MM.1S (cell line): ENCODE data around the gene ENDOU.

Source experiments
- DNase-seq: peaks from one replicate; pipeline ENCODE4 v3.0.0-alpha.2; 2015
- H2AFZ ChIP-seq: fragments of 300-600 bp; sonication (generic); 2 replicates; pipeline ENCODE4 v1.6.0; 2016; ENCODE audit warnings: antibody characterized with exemption, low read length
- H3F3A ChIP-seq: fragments of 300-600 bp; sonication (generic); 2 replicates; pipeline ENCODE4 v1.6.1; 2016; ENCODE audit warnings: mild to moderate bottlenecking, antibody characterized with exemption, low read length, moderate library complexity, mixed read lengths; ENCODE audit not compliant: insufficient read depth
- H3K27ac ChIP-seq: fragments of 300-600 bp; sonication (generic); 2 replicates; pipeline ENCODE4 v1.5.1; 2016; ENCODE audit warnings: mild to moderate bottlenecking, low read length
- H3K27me3 ChIP-seq: fragments of 300-600 bp; sonication (generic); replicated peaks from 2 replicates; pipeline ENCODE4 v1.6.0; 2016; ENCODE audit warnings: low read length; ENCODE audit not compliant: insufficient read depth
- H3K36me3 ChIP-seq: fragments of 300-600 bp; sonication (generic); replicated peaks from 2 replicates; pipeline ENCODE4 v1.6.1; 2016; ENCODE audit warnings: mild to moderate bottlenecking, low read length, mixed read lengths; ENCODE audit not compliant: insufficient read depth
- H3K4me1 ChIP-seq: fragments of 300-600 bp; sonication (generic); 2 replicates; pipeline ENCODE4 v1.6.1; 2016; ENCODE audit warnings: low read length, mixed read lengths
- H3K4me2 ChIP-seq: fragments of 300-600 bp; sonication (generic); 2 replicates; pipeline ENCODE4 v1.6.0; 2016; ENCODE audit warnings: low read depth, low read length
- H3K4me3 ChIP-seq: fragments of 300-600 bp; sonication (generic); 2 replicates; pipeline ENCODE4 v1.5.1; 2016; ENCODE audit warnings: low read length, mixed read lengths
- H3K79me2 ChIP-seq: fragments of 300-600 bp; sonication (generic); 2 replicates; pipeline ENCODE4 v1.6.1; 2016; ENCODE audit warnings: mixed run types, low read length, mixed read lengths
- H3K9ac ChIP-seq: fragments of 300-600 bp; sonication (generic); 2 replicates; pipeline ENCODE4 v1.6.1; 2016; ENCODE audit warnings: low read length, mixed read lengths
- H3K9me2 ChIP-seq: fragments of 300-600 bp; sonication (generic); replicated peaks from 2 replicates; pipeline ENCODE4 v1.6.1; 2016; ENCODE audit warnings: mild to moderate bottlenecking, low read length, mixed read lengths; ENCODE audit not compliant: insufficient read depth
- H3K9me3 ChIP-seq: fragments of 300-600 bp; sonication (generic); replicated peaks from 2 replicates; pipeline ENCODE4 v1.6.1; 2016; ENCODE audit warnings: mild to moderate bottlenecking, low read length, mixed read lengths; ENCODE audit not compliant: insufficient read depth
- H4K20me1 ChIP-seq: fragments of 300-600 bp; sonication (generic); 2 replicates; pipeline ENCODE4 v1.6.1; 2016; ENCODE audit warnings: mild to moderate bottlenecking, low read length, moderate library complexity, mixed read lengths; ENCODE audit not compliant: insufficient read depth
- EZH2 ChIP-seq: fragments of 300-600 bp; sonication (generic); optimal IDR thresholded peaks from 2 replicates; pipeline ENCODE3; 2017; ENCODE audit warnings: low read depth, mild to moderate bottlenecking, antibody characterized with exemption, low read length, mixed read lengths
- EZH2phosphoT487 ChIP-seq: fragments of 300-600 bp; sonication (generic); IDR thresholded peaks from 2 replicates; pipeline ENCODE4 v1.6.1; 2018; ENCODE audit warnings: antibody characterized with exemption, low read length
- TF ChIP-seq, protein P1 (sequence below): fragments of 300-600 bp; sonication (generic); IDR thresholded peaks from 2 replicates; pipeline ENCODE4 v1.5.1; 2016; ENCODE audit warnings: antibody characterized with exemption, low read length, mixed read lengths

Gene ENDOU

DNA sequence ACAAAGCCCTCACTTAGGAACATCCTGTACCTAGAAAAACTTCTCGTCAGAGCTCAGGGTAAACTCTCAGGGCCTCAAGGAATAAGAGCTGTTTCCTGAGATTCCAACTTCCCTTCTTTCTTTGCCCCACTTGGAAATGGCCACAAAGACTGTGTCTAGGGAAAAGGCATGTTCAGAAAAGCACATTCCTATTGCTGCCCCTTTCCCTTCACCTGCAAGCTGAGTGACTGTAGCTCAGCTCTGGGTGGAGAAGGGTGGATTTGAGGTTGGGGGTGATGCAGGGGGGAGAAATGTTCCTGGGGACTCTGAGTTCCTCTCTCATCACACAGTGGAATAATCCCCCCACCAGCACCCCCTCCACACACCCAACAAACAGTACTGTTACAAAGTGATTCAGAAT lies 6.8 kb downstream of the ENDOU start:
- Histone ChIP-seq H3K79me2 (no peaks in the 10 kb centered on the region), H3K4me2 (no peak overlapping the region), H3K9ac (no peak overlapping the region), H3K4me3 (no peak overlapping the region), H4K20me1 (no peaks in the 10 kb centered on the region), H3K27me3 (no peaks in the 10 kb centered on the region), H2AFZ (no peak overlapping the region), H3K4me1 (peaks cover 11% of the 10 kb centered on the region), H3K27ac (no peak overlapping the region), H3F3A (no peaks in the 10 kb centered on the region), H3K9me2 (no peaks in the 10 kb centered on the region), H3K9me3 (no peaks in the 10 kb centered on the region), H3K36me3 (no peaks in the 10 kb centered on the region)
- no peak for DNase-seq
- TF ChIP-seq EZH2, result no peak
- TF ChIP-seq, protein P1, sequence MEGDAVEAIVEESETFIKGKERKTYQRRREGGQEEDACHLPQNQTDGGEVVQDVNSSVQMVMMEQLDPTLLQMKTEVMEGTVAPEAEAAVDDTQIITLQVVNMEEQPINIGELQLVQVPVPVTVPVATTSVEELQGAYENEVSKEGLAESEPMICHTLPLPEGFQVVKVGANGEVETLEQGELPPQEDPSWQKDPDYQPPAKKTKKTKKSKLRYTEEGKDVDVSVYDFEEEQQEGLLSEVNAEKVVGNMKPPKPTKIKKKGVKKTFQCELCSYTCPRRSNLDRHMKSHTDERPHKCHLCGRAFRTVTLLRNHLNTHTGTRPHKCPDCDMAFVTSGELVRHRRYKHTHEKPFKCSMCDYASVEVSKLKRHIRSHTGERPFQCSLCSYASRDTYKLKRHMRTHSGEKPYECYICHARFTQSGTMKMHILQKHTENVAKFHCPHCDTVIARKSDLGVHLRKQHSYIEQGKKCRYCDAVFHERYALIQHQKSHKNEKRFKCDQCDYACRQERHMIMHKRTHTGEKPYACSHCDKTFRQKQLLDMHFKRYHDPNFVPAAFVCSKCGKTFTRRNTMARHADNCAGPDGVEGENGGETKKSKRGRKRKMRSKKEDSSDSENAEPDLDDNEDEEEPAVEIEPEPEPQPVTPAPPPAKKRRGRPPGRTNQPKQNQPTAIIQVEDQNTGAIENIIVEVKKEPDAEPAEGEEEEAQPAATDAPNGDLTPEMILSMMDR, result no peak
- no peak for TF ChIP-seq EZH2phosphoT487

DNA sequence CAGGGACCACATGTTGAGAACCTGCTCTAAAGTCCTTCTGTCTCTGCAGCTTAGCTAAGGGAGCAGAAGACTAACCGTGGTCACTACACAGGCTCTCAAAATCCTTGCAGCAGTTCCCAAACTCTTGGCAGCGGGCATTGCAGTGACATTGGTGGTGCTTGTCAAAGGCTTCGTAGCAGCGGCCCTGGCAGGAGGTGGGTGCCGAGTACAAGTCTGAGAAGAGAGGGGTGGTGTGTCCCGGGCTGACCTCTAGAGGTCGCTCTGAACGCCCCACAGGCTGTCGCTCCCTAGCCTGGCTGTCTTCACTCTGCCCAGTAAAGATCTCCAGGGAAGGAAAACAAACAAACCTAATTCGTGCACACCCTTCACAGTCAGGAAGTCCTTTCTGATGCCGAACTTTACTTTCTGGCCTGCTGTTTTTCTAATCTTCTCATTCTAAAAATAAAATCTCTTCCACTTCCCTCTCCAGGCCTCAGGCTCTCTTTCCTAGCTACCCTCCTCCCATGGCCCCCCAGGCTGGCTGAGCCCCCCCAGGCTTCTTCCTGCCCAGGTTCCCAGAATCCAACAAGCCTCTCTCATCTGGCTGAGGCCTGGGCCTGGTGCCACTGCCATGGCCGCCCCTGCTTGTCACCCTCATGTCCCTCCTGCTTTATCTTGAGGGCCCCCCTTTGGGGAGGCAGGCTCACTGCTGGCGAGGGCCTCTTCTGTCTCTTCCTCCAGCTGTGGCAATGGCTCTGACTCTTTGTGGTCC lies 7.7 kb downstream of the ENDOU start:
- Histone ChIP-seq H3K4me1 (peaks cover 11% of the 10 kb centered on the region), H3K9me2 (no peaks in the 10 kb centered on the region), H3K4me3 (no peak overlapping the region), H3K27me3 (no peaks in the 10 kb centered on the region), H3K9ac (peak overlapping the region; percentile 25; the same call in 1 of the 2 replicates), H3F3A (no peaks in the 10 kb centered on the region), H2AFZ (peak overlapping the region; percentile 39; the same call in 1 of the 2 replicates), H3K79me2 (no peaks in the 10 kb centered on the region), H3K9me3 (no peaks in the 10 kb centered on the region), H3K27ac (peak overlapping the region; percentile 14; the same call in 1 of the 2 replicates), H3K36me3 (no peaks in the 10 kb centered on the region), H4K20me1 (no peaks in the 10 kb centered on the region), H3K4me2 (0 out of 2 replicates have a peak overlapping the region, but pooled peaks have one; percentile 19)
- TF ChIP-seq EZH2phosphoT487, result no peak
- TF ChIP-seq, protein P1, result peak; percentile 68
- peak; percentile 53 for DNase-seq

DNA sequence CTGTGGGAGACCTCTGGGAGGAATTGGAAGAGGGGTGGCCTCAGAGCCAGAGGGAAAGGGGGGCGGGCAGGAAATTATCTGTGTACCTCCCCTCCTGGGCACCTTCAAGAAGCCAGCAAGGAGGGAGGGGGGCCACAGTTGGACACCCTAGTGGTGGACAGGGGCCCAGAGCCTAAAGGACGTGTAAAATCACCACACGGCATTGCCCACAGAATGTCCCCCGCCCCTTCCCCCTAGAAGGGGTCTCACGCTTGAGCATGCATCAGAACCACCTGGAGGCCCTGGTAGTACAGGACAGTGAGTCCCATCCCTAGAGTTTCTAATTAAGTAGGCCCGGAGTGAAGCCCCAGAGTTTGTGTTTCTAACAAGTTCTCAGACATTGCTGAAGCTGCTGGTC lies 8.2 kb downstream of the ENDOU start:
- Histone ChIP-seq H3K36me3 (no peaks in the 10 kb centered on the region), H4K20me1 (no peaks in the 10 kb centered on the region), H3K9me3 (no peaks in the 10 kb centered on the region), H3K79me2 (no peaks in the 10 kb centered on the region), H3K27ac (no peak overlapping the region), H3K27me3 (no peaks in the 10 kb centered on the region), H3K9me2 (no peaks in the 10 kb centered on the region), H3K4me1 (peaks cover 11% of the 10 kb centered on the region), H3F3A (no peaks in the 10 kb centered on the region), H3K4me3 (no peak overlapping the region), H3K9ac (no peak overlapping the region), H2AFZ (no peak overlapping the region), H3K4me2 (0 out of 2 replicates have a peak overlapping the region, but pooled peaks have one; percentile 19)
- TF ChIP-seq, protein P1, result no peak
- TF ChIP-seq EZH2, result no peak
- TF ChIP-seq EZH2phosphoT487, result no peak
- DNase-seq, result no peak
